WTC11 (cell line): ENCODE results near the gene CCL2. TPM values are rescaled to one million over a fixed set of nuclear protein-coding genes. Genes with fewer than 3 reads are reported as not detected.

Experiments used
- ATAC-seq: fragments of 200-7000 bp; cut with Tn5 transposase; 2 replicates; pipeline ENCODE4 v1.10.0; 2021; ENCODE audit warnings: mild to moderate bottlenecking, moderate library complexity
- CTCF ChIA-PET: fragments of 300-600 bp; sonication (Branson Sonifier 250); formaldehyde crosslinking; loops from one replicate; lab custom pipeline; 2021; ENCODE audit warnings: antibody characterized with exemption; lab: Charles Lee
- POLR2A ChIA-PET: fragments of 350-600 bp; sonication (Branson Sonifier 250); formaldehyde crosslinking; loops from one replicate; lab custom pipeline; 2021; ENCODE audit warnings: antibody characterized with exemption; lab: Charles Lee
- DNase-seq: peaks from one replicate; pipeline ENCODE4 v3.0.0; 2021; ENCODE audit warnings: low spot score
- H3K27ac Mint-ChIP-seq: 2 replicates; pipeline ENCODE4 v1.8.0; 2021; ENCODE audit warnings: mixed read lengths
- H3K27me3 Mint-ChIP-seq: 2 replicates; pipeline ENCODE4 v1.8.0; 2021; ENCODE audit warnings: low read depth, mild to moderate bottlenecking, moderate library complexity, mixed read lengths
- H3K36me3 Mint-ChIP-seq: 2 replicates; pipeline ENCODE4 v1.8.0; 2021; ENCODE audit warnings: mixed read lengths
- H3K4me1 Mint-ChIP-seq: 2 replicates; pipeline ENCODE4 v1.8.0; 2022; ENCODE audit warnings: mixed read lengths
- H3K4me3 Mint-ChIP-seq: 2 replicates; pipeline ENCODE4 v1.8.0; 2021; ENCODE audit warnings: mild to moderate bottlenecking, moderate library complexity, mixed read lengths
- H3K9me3 Mint-ChIP-seq: 2 replicates; pipeline ENCODE4 v1.8.0; 2021; ENCODE audit warnings: mixed read lengths
- CBFB ChIP-seq: sonication (generic); formaldehyde crosslinking; IDR thresholded peaks from 2 replicates; pipeline ENCODE4 v1.8.1; 2022; ENCODE audit warnings: mild to moderate bottlenecking, low read depth, missing genetic modification reagents
- CREM ChIP-seq: sonication (generic); formaldehyde crosslinking; IDR thresholded peaks from 2 replicates; pipeline ENCODE4 v1.8.1; 2022; ENCODE audit warnings: mild to moderate bottlenecking, missing genetic modification reagents, moderate library complexity
- ESRRA ChIP-seq: sonication (generic); formaldehyde crosslinking; IDR thresholded peaks from 2 replicates; pipeline ENCODE4 v1.8.1; 2022; ENCODE audit warnings: mild to moderate bottlenecking, missing genetic modification reagents, borderline replicate concordance
- FOXJ3 ChIP-seq: sonication (generic); formaldehyde crosslinking; IDR thresholded peaks from 2 replicates; pipeline ENCODE4 v1.9.0; 2021; ENCODE audit warnings: missing genetic modification reagents, mild to moderate bottlenecking, borderline replicate concordance
- GRHL2 ChIP-seq: fragments of 250-450 bp; sonication (Bioruptor Pico); IDR thresholded peaks from 2 replicates; pipeline ENCODE4 v1.8.0; 2022; ENCODE audit warnings: mild to moderate bottlenecking, moderate library complexity; ENCODE audit not compliant: insufficient replicate concordance, severe bottlenecking
- HMGA2 ChIP-seq: fragments of 250-450 bp; sonication (Bioruptor Pico); IDR thresholded peaks from 2 replicates; pipeline ENCODE4 v1.4.0; 2021; ENCODE audit warnings: mild to moderate bottlenecking, moderate library complexity
- JUN ChIP-seq: sonication (generic); formaldehyde crosslinking; IDR thresholded peaks from 2 replicates; pipeline ENCODE4 v1.8.0; 2023; ENCODE audit warnings: mild to moderate bottlenecking, missing genetic modification reagents
- NR2C2 ChIP-seq: sonication (generic); formaldehyde crosslinking; IDR thresholded peaks from 2 replicates; pipeline ENCODE4 v1.8.0; 2022; ENCODE audit warnings: mild to moderate bottlenecking, missing genetic modification reagents
- RELA ChIP-seq: sonication (generic); formaldehyde crosslinking; IDR thresholded peaks from 2 replicates; pipeline ENCODE4 v1.8.1; 2022; ENCODE audit warnings: missing genetic modification reagents, mild to moderate bottlenecking, borderline replicate concordance
- RORB ChIP-seq: fragments of 250-450 bp; sonication (Bioruptor Pico); IDR thresholded peaks from 2 replicates; pipeline ENCODE4 v1.9.0; 2021; ENCODE audit warnings: mild to moderate bottlenecking
- SMAD4 ChIP-seq: sonication (generic); formaldehyde crosslinking; IDR thresholded peaks from 2 replicates; pipeline ENCODE4 v1.8.0; 2022; ENCODE audit warnings: mild to moderate bottlenecking, missing genetic modification reagents
- TCF7 ChIP-seq: sonication (generic); formaldehyde crosslinking; IDR thresholded peaks from 2 replicates; pipeline ENCODE4 v1.8.0; 2022; ENCODE audit warnings: mild to moderate bottlenecking, low read depth, missing genetic modification reagents, moderate library complexity
- ZNF317 ChIP-seq: sonication (generic); formaldehyde crosslinking; IDR thresholded peaks from 2 replicates; pipeline ENCODE4 v1.8.1; 2023; ENCODE audit warnings: low read depth, mild to moderate bottlenecking, moderate library complexity, missing genetic modification reagents, borderline replicate concordance
- ZNF416 ChIP-seq: fragments of 250-450 bp; sonication (Bioruptor Pico); IDR thresholded peaks from 2 replicates; pipeline ENCODE4 v1.9.0; 2021; ENCODE audit warnings: mild to moderate bottlenecking, inconsistent platforms
- total RNA-seq: library from RNA; stranded (reverse); gene quantifications from 3 replicates; pipeline ENCODE4 v1.2.3, GENCODE V29; 2021
- TF ChIP-seq, protein P1 (sequence below): sonication (generic); formaldehyde crosslinking; IDR thresholded peaks from 2 replicates; pipeline ENCODE4 v1.8.0; 2023; ENCODE audit warnings: missing genetic modification reagents
- TF ChIP-seq, protein P2 (sequence below): sonication (generic); formaldehyde crosslinking; IDR thresholded peaks from 2 replicates; pipeline ENCODE4 v1.8.0; 2022; ENCODE audit warnings: missing genetic modification reagents
- TF ChIP-seq, protein P3 (sequence below): sonication (generic); formaldehyde crosslinking; IDR thresholded peaks from 2 replicates; pipeline ENCODE4 v1.8.0; 2023; ENCODE audit warnings: missing genetic modification reagents, mild to moderate bottlenecking, borderline replicate concordance
- TF ChIP-seq, protein P4 (sequence below): fragments of 250-450 bp; sonication (Bioruptor Pico); IDR thresholded peaks from 2 replicates; pipeline ENCODE4 v1.9.0; 2021; ENCODE audit warnings: mild to moderate bottlenecking, borderline replicate concordance
- TF ChIP-seq, protein P5 (sequence below): sonication (generic); formaldehyde crosslinking; IDR thresholded peaks from 2 replicates; pipeline ENCODE4 v1.8.1; 2022; ENCODE audit warnings: missing genetic modification reagents, borderline replicate concordance
- TF ChIP-seq, protein P6 (sequence below): sonication (generic); formaldehyde crosslinking; IDR thresholded peaks from 2 replicates; pipeline ENCODE4 v1.8.1; 2023; ENCODE audit warnings: mild to moderate bottlenecking, missing genetic modification reagents

CCL2 gene
- total RNA-seq, 1 experiment from 2014 or later: 5.3 TPM

DNA sequence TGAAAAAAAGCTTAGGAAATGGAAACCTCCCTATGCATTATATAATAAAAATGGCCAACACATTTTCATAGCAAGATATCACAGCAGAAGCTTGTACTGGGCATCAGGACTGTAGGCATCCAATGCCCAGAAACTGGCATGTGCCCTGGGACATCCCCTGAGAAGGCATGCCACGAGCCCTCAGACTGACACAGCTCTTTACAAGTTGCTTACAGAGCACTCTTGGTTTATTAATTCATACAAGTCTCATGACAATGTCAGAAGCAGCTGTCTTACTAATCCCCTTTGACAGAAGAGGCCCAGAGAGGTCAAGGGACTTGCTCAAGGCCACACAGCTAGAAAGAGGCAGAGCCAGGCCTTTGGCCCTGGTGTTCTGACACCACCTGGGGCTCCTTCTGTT lies 5.6 kb upstream of the CCL2 start (continued):
- TF ChIP-seq SMAD4 (CRISPR knock-in tag) (no peak), HMGA2 (CRISPR knock-in tag) (no peak), NR2C2 (CRISPR knock-in tag) (no peak)
- TF ChIP-seq, protein P1, sequence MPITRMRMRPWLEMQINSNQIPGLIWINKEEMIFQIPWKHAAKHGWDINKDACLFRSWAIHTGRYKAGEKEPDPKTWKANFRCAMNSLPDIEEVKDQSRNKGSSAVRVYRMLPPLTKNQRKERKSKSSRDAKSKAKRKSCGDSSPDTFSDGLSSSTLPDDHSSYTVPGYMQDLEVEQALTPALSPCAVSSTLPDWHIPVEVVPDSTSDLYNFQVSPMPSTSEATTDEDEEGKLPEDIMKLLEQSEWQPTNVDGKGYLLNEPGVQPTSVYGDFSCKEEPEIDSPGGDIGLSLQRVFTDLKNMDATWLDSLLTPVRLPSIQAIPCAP (CRISPR knock-in tag): no peak

DNA sequence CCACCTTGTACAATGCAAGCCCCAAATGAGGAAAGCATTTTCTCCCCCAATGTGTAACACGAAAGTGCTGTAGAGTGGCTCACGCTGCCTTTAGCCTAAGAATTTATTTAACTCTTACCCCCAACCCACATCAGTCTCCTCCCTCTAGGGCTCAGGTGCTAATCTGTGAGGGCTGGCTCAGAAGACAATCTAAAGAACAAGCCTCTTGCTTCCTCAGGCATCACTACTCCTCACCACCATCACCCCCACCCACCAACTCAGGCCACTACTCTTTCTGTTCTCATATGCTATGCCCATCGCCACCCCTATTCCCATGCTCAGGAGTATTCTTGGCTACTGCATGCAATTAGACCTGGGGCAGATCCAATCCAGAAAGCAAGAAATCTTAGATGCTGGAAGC lies 3.9 kb upstream of the CCL2 start:
- H3K9me3 Mint-ChIP-seq: no peaks in the 10 kb centered on the region
- CTCF ChIA-PET: no interaction called here
- TF ChIP-seq, protein P2, sequence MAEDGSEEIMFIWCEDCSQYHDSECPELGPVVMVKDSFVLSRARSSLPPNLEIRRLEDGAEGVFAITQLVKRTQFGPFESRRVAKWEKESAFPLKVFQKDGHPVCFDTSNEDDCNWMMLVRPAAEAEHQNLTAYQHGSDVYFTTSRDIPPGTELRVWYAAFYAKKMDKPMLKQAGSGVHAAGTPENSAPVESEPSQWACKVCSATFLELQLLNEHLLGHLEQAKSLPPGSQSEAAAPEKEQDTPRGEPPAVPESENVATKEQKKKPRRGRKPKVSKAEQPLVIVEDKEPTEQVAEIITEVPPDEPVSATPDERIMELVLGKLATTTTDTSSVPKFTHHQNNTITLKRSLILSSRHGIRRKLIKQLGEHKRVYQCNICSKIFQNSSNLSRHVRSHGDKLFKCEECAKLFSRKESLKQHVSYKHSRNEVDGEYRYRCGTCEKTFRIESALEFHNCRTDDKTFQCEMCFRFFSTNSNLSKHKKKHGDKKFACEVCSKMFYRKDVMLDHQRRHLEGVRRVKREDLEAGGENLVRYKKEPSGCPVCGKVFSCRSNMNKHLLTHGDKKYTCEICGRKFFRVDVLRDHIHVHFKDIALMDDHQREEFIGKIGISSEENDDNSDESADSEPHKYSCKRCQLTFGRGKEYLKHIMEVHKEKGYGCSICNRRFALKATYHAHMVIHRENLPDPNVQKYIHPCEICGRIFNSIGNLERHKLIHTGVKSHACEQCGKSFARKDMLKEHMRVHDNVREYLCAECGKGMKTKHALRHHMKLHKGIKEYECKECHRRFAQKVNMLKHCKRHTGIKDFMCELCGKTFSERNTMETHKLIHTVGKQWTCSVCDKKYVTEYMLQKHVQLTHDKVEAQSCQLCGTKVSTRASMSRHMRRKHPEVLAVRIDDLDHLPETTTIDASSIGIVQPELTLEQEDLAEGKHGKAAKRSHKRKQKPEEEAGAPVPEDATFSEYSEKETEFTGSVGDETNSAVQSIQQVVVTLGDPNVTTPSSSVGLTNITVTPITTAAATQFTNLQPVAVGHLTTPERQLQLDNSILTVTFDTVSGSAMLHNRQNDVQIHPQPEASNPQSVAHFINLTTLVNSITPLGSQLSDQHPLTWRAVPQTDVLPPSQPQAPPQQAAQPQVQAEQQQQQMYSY (CRISPR knock-in tag): no peak
- TF ChIP-seq, protein P3, sequence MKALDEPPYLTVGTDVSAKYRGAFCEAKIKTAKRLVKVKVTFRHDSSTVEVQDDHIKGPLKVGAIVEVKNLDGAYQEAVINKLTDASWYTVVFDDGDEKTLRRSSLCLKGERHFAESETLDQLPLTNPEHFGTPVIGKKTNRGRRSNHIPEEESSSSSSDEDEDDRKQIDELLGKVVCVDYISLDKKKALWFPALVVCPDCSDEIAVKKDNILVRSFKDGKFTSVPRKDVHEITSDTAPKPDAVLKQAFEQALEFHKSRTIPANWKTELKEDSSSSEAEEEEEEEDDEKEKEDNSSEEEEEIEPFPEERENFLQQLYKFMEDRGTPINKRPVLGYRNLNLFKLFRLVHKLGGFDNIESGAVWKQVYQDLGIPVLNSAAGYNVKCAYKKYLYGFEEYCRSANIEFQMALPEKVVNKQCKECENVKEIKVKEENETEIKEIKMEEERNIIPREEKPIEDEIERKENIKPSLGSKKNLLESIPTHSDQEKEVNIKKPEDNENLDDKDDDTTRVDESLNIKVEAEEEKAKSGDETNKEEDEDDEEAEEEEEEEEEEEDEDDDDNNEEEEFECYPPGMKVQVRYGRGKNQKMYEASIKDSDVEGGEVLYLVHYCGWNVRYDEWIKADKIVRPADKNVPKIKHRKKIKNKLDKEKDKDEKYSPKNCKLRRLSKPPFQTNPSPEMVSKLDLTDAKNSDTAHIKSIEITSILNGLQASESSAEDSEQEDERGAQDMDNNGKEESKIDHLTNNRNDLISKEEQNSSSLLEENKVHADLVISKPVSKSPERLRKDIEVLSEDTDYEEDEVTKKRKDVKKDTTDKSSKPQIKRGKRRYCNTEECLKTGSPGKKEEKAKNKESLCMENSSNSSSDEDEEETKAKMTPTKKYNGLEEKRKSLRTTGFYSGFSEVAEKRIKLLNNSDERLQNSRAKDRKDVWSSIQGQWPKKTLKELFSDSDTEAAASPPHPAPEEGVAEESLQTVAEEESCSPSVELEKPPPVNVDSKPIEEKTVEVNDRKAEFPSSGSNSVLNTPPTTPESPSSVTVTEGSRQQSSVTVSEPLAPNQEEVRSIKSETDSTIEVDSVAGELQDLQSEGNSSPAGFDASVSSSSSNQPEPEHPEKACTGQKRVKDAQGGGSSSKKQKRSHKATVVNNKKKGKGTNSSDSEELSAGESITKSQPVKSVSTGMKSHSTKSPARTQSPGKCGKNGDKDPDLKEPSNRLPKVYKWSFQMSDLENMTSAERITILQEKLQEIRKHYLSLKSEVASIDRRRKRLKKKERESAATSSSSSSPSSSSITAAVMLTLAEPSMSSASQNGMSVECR: no peak
- no peak for TF ChIP-seq CBFB (CRISPR knock-in tag)
- TF ChIP-seq TCF7 (CRISPR knock-in tag): no peak
- TF ChIP-seq RELA: no peak
- no peak for TF ChIP-seq ZNF317 (CRISPR knock-in tag)
- no peak for TF ChIP-seq FOXJ3 (CRISPR knock-in tag)
- TF ChIP-seq CREM: no peak
- no peak for TF ChIP-seq RORB (CRISPR knock-in tag)
- TF ChIP-seq ESRRA: no peak
- TF ChIP-seq HMGA2 (CRISPR knock-in tag): no peak
- TF ChIP-seq, protein P4, sequence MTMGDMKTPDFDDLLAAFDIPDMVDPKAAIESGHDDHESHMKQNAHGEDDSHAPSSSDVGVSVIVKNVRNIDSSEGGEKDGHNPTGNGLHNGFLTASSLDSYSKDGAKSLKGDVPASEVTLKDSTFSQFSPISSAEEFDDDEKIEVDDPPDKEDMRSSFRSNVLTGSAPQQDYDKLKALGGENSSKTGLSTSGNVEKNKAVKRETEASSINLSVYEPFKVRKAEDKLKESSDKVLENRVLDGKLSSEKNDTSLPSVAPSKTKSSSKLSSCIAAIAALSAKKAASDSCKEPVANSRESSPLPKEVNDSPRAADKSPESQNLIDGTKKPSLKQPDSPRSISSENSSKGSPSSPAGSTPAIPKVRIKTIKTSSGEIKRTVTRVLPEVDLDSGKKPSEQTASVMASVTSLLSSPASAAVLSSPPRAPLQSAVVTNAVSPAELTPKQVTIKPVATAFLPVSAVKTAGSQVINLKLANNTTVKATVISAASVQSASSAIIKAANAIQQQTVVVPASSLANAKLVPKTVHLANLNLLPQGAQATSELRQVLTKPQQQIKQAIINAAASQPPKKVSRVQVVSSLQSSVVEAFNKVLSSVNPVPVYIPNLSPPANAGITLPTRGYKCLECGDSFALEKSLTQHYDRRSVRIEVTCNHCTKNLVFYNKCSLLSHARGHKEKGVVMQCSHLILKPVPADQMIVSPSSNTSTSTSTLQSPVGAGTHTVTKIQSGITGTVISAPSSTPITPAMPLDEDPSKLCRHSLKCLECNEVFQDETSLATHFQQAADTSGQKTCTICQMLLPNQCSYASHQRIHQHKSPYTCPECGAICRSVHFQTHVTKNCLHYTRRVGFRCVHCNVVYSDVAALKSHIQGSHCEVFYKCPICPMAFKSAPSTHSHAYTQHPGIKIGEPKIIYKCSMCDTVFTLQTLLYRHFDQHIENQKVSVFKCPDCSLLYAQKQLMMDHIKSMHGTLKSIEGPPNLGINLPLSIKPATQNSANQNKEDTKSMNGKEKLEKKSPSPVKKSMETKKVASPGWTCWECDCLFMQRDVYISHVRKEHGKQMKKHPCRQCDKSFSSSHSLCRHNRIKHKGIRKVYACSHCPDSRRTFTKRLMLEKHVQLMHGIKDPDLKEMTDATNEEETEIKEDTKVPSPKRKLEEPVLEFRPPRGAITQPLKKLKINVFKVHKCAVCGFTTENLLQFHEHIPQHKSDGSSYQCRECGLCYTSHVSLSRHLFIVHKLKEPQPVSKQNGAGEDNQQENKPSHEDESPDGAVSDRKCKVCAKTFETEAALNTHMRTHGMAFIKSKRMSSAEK: no peak
- TF ChIP-seq GRHL2 (CRISPR knock-in tag): no peak
- TF ChIP-seq, protein P5, sequence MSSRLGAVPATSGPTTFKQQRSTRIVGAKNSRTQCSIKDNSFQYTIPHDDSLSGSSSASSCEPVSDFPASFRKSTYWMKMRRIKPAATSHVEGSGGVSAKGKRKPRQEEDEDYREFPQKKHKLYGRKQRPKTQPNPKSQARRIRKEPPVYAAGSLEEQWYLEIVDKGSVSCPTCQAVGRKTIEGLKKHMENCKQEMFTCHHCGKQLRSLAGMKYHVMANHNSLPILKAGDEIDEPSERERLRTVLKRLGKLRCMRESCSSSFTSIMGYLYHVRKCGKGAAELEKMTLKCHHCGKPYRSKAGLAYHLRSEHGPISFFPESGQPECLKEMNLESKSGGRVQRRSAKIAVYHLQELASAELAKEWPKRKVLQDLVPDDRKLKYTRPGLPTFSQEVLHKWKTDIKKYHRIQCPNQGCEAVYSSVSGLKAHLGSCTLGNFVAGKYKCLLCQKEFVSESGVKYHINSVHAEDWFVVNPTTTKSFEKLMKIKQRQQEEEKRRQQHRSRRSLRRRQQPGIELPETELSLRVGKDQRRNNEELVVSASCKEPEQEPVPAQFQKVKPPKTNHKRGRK (CRISPR knock-in tag): no peak
- no peak for TF ChIP-seq JUN
- TF ChIP-seq, protein P6, sequence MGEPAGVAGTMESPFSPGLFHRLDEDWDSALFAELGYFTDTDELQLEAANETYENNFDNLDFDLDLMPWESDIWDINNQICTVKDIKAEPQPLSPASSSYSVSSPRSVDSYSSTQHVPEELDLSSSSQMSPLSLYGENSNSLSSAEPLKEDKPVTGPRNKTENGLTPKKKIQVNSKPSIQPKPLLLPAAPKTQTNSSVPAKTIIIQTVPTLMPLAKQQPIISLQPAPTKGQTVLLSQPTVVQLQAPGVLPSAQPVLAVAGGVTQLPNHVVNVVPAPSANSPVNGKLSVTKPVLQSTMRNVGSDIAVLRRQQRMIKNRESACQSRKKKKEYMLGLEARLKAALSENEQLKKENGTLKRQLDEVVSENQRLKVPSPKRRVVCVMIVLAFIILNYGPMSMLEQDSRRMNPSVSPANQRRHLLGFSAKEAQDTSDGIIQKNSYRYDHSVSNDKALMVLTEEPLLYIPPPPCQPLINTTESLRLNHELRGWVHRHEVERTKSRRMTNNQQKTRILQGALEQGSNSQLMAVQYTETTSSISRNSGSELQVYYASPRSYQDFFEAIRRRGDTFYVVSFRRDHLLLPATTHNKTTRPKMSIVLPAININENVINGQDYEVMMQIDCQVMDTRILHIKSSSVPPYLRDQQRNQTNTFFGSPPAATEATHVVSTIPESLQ (CRISPR knock-in tag): no peak
- TF ChIP-seq ZNF416: no peak
- H3K4me3 Mint-ChIP-seq: no peak overlapping the region
- ATAC-seq (no peak), DNase-seq (no peak)
- no peak overlapping the region for H3K27ac Mint-ChIP-seq
- H3K36me3 Mint-ChIP-seq: no peaks in the 10 kb centered on the region
- POLR2A ChIA-PET: no interaction called here
- peaks cover 18% of the 10 kb centered on the region for H3K27me3 Mint-ChIP-seq
- H3K4me1 Mint-ChIP-seq: peaks cover 54% of the 10 kb centered on the region
